ENCODE measurements around the gene PROX1. TPM values are rescaled to one million over a fixed set of nuclear protein-coding genes. Genes with fewer than 3 reads are reported as not detected.

Gene PROX1
- total and polyA plus RNA-seq, 7 donors: 0.40 to 20.6 (median 8.3) TPM

DNA sequence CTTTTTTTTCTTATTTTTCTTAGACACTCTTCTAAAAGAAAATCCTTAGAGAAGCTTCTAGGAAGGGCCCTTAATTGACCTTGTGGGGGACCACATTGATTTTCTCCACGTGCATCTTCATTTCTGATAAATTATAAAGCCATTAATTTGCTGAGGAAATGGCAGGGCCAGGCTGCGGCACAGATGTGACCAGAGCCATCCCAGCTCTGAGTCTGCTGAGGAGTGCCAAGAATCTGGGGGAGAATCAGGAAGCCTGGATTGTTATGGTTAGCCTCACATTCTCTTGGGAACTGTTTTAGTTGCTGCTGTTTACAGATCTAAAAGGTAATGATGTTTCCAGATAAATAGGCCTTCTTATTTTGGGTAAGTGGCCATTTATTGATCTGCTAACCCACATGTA lies 16.2 kb downstream of the PROX1 start:
- H3K27me3 ChIP-seq (ENCODE audit: insufficient read depth in 3 of 3, low read length in 2 of 3): no peaks in the 10 kb centered on the region
- ATAC-seq (no peak), DNase-seq (no peak)
- intact Hi-C loops (cut with DNase I): no loop called here
- no peak overlapping the region for H3K27ac ChIP-seq
- no peaks in the 10 kb centered on the region for H3K36me3 ChIP-seq (ENCODE audit: insufficient read depth in 1 of 2, low read depth in 1 of 2)
- H3K9me3 ChIP-seq: no peaks in the 10 kb centered on the region
- H3K4me3 ChIP-seq: no peak overlapping the region
- TF ChIP-seq, protein P1, sequence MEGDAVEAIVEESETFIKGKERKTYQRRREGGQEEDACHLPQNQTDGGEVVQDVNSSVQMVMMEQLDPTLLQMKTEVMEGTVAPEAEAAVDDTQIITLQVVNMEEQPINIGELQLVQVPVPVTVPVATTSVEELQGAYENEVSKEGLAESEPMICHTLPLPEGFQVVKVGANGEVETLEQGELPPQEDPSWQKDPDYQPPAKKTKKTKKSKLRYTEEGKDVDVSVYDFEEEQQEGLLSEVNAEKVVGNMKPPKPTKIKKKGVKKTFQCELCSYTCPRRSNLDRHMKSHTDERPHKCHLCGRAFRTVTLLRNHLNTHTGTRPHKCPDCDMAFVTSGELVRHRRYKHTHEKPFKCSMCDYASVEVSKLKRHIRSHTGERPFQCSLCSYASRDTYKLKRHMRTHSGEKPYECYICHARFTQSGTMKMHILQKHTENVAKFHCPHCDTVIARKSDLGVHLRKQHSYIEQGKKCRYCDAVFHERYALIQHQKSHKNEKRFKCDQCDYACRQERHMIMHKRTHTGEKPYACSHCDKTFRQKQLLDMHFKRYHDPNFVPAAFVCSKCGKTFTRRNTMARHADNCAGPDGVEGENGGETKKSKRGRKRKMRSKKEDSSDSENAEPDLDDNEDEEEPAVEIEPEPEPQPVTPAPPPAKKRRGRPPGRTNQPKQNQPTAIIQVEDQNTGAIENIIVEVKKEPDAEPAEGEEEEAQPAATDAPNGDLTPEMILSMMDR (IDR thresholded peaks at IDR 0.05): no peak
- H3K4me1 ChIP-seq: no peaks in the 10 kb centered on the region
- WGBS, 3 donors: 32% methylated on average over 2 of the region's 2 CpGs

DNA sequence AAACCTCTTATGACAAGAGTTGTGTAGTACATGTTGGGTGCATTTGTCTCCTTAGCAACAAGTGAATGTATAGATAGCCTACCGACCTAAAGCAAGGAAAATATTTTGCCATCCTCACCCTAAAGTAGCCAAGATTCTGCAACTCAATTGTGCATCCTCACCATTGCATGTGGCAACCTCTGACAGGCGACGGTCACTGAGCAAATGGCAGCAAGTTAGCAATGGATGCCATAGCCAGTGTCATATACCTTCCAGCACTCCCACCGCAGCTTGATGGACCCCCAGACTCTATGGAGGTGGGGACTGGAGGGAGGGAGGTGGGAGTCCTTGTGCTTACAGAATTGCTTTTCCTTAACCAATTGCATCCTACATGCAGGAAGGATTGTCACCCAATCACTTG lies 17.0 kb downstream of the PROX1 start:
- H3K27ac ChIP-seq: no peak overlapping the region
- no peaks in the 10 kb centered on the region for H3K4me1 ChIP-seq
- H3K36me3 ChIP-seq (ENCODE audit: insufficient read depth in 1 of 2, low read depth in 1 of 2): no peaks in the 10 kb centered on the region
- no peak for ATAC-seq
- intact Hi-C loops (cut with DNase I): no loop called here
- no peaks in the 10 kb centered on the region for H3K9me3 ChIP-seq
- H3K27me3 ChIP-seq (ENCODE audit: insufficient read depth in 3 of 3, low read length in 2 of 3): no peaks in the 10 kb centered on the region
- no peak overlapping the region for H3K4me3 ChIP-seq
- no peak for DNase-seq
- TF ChIP-seq, protein P1 (IDR thresholded peaks at IDR 0.05): no peak
- WGBS, 3 donors: 88 to 90% (median 88%) methylated on average over 4 of the region's 4 CpGs

DNA sequence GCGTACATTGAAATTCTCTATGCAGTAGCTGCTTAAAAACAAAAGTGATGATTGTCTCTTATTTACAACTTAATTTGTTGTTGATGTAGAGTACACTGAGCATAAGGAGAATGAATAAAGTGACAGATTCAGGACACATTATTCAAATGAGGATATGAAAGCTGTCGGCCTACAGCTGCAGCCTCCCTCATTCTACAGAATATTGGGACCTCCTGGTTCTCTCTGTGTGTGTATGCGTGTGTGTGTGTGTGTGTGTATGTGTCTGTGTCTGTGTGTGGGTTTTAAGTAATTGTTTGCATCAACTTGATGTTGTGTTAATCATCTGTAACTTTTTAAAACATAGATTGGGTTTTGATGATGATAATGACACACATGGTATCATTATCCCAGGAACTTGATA lies 17.9 kb downstream of the PROX1 start:
- Histone ChIP-seq H3K27me3 (ENCODE audit: insufficient read depth in 3 of 3, low read length in 2 of 3) (no peaks in the 10 kb centered on the region), H3K4me3 (no peak overlapping the region), H3K9me3 (no peaks in the 10 kb centered on the region), H3K36me3 (ENCODE audit: insufficient read depth in 1 of 2, low read depth in 1 of 2) (no peaks in the 10 kb centered on the region), H3K4me1 (no peaks in the 10 kb centered on the region), H3K27ac (no peak overlapping the region)
- intact Hi-C loops (cut with DNase I): no loop called here
- WGBS, 3 donors: 81 to 89% (median 84%) methylated on average over 3 of the region's 3 CpGs
- DNase-seq (no peak), ATAC-seq (no peak)
- TF ChIP-seq, protein P1 (IDR thresholded peaks at IDR 0.05): no peak

DNA sequence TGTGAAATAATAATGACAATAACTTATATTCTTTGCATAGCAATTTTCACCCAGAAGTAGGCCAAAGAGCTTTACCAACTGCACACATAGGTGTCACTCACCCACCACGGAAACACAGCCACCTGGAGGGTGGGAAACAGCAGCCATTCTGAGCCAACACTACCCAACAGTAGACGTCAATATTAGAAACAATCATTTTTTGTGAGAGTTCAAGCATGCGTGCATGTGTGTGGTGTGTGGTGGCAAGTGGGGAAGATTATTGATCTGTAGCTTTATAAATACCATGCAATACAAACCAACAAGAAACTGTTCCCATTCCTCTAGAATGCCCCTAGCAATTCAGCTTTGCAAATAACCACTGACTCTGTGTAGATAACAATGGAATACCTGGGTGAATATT lies 19.1 kb downstream of the PROX1 start:
- DNase-seq (no peak), ATAC-seq (no peak)
- Histone ChIP-seq H3K4me1 (no peaks in the 10 kb centered on the region), H3K27me3 (ENCODE audit: insufficient read depth in 3 of 3, low read length in 2 of 3) (no peaks in the 10 kb centered on the region), H3K27ac (no peak overlapping the region), H3K4me3 (no peak overlapping the region), H3K36me3 (ENCODE audit: insufficient read depth in 1 of 2, low read depth in 1 of 2) (peaks cover 0 to 3% of the 10 kb centered on the region in 2 donors), H3K9me3 (no peaks in the 10 kb centered on the region)
- intact Hi-C loops (cut with DNase I): no loop called here
- 69 to 77% (median 69%) methylated on average over 3 of the region's 3 CpGs for WGBS, 3 donors
- TF ChIP-seq, protein P1 (IDR thresholded peaks at IDR 0.05): no peak

DNA sequence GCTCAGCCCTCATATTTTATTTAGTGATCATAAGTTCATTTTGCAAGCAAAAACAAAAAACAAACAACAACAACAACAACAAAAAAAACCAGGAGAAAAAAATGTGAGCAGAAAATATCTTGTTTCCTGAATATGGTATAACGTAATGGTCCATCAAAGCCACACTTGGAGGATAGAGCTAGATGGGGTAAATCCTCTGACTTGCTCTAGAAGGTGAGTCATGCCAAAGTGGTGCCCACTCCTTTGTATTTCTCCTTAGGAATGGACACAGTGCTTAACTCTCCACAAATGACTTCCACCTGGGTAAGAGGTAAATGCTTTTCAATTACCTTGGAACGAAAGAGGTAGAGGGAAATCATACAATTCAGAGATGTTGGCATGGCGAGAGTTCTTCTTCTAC lies 20.6 kb downstream of the PROX1 start:
- no peaks in the 10 kb centered on the region for H3K27me3 ChIP-seq (ENCODE audit: insufficient read depth in 3 of 3, low read length in 2 of 3)
- intact Hi-C loops (cut with DNase I): no loop called here
- WGBS, 3 donors: 87 to 98% (median 90%) methylated on average over 3 of the region's 3 CpGs
- peaks cover 0 to 3% of the 10 kb centered on the region in 2 donors for H3K36me3 ChIP-seq (ENCODE audit: insufficient read depth in 1 of 2, low read depth in 1 of 2)
- H3K9me3 ChIP-seq: no peaks in the 10 kb centered on the region
- ATAC-seq (no peak), DNase-seq (no peak)
- TF ChIP-seq, protein P1 (IDR thresholded peaks at IDR 0.05): no peak
- no peak overlapping the region for H3K4me3 ChIP-seq
- H3K4me1 ChIP-seq: no peaks in the 10 kb centered on the region
- H3K27ac ChIP-seq: no peak overlapping the region

Measured in psoas muscle (tissue), 8 donors.